22Rv1 (cell line): ENCODE measurements around the gene GOLGA2.

Experiments used
- H3K27ac ChIP-seq: fragments of 450-650 bp; 2 replicates; pipeline ENCODE4 v1.5.1; 2017
- CTCF ChIP-seq: fragments of 450-650 bp; IDR thresholded peaks from 2 replicates; pipeline ENCODE4 v1.5.1; 2017; ENCODE audit warnings: mild to moderate bottlenecking
- ZFX ChIP-seq: fragments of 450-650 bp; IDR thresholded peaks from 2 replicates; pipeline ENCODE4 v1.6.1; 2017; ENCODE audit warnings: antibody characterized with exemption, borderline replicate concordance

The GOLGA2 gene

GRCh38 chr9:128276574-128277270 is 915 bp upstream of the GOLGA2 start:
- H3K27ac ChIP-seq: peak overlapping the region; percentile 59
- TF ChIP-seq ZFX: no peak

GRCh38 chr9:128276008-128276573 is 284 bp upstream of the GOLGA2 start, which contains the start of gene SWI5:
Gene SWI5, plus strand, starts transcription at chr9:128276276.
- TF ChIP-seq ZFX (no peak), CTCF (no peak)

GRCh38 chr9:128274245-128274644 is 1.6 kb downstream of the GOLGA2 start:
- H3K27ac ChIP-seq: peak overlapping the region; percentile 59; the same call in 1 of the 2 replicates
- TF ChIP-seq ZFX (no peak), CTCF (no peak)

More at GRCh38 chr9:128276008-128276573, 284 bp upstream of the GOLGA2 start, which contains the start of gene SWI5:
- H3K27ac ChIP-seq: peak within 1 kb of the TSS; percentile 59

- H3K27ac ChIP-seq: no peak overlapping the region
- TF ChIP-seq CTCF (no peak), ZFX (no peak)
Observed at GRCh38 chr9:128271512-128271911, 4.3 kb downstream of the GOLGA2 start.

- TF ChIP-seq CTCF (no peak), ZFX (no peak)
- no peak overlapping the region for H3K27ac ChIP-seq
Observed at GRCh38 chr9:128271112-128271511, 4.7 kb downstream of the GOLGA2 start.

- H3K27ac ChIP-seq: no peak overlapping the region
- TF ChIP-seq CTCF: no peak
- no peak for TF ChIP-seq ZFX
Observed at GRCh38 chr9:128266868-128267590, 8.8 kb downstream of the GOLGA2 start.

- no peak for TF ChIP-seq CTCF
- TF ChIP-seq ZFX: no peak
- no peak overlapping the region for H3K27ac ChIP-seq
Observed at GRCh38 chr9:128265348-128265847, 10.4 kb downstream of the GOLGA2 start.
